IMR-90 (cell line): ENCODE measurements around the gene EIF3I. TPM values are rescaled to one million over a fixed set of nuclear protein-coding genes. Genes with fewer than 3 reads are reported as not detected.
A peak's percentile ranks its signal among the peaks of the same experiment; 100 is the strongest.

ENCODE experiments used
- ATAC-seq: fragments of 200-7000 bp; cut with Tn5 transposase; 2 replicates; pipeline ENCODE4 v1.9.1; 2020; ENCODE audit warnings: low read depth, mild to moderate bottlenecking, moderate library complexity
- BruUV-seq: library from RNA; stranded (reverse); fragments of 400-500 nt; replicated peaks from 2 replicates; lab custom pipeline; 2021; lab: Mats Ljungman, UMichigan
- CTCF ChIA-PET: fragments of 300-600 bp; formaldehyde crosslinking; extraction: SDS; loops from one replicate; lab custom pipeline; 2021; ENCODE audit warnings: antibody characterized with exemption; lab: Yijun Ruan, JAX
- POLR2A ChIA-PET: fragments of 300-600 bp; sonication (Branson Sonifier 250); formaldehyde crosslinking; loops from one replicate; lab custom pipeline; 2022; ENCODE audit warnings: antibody characterized with exemption; ENCODE audit not compliant: unreplicated experiment; lab: Charles Lee
- DNase-seq: peaks from one replicate; pipeline ENCODE4 v3.0.0; 2013
- H2AFZ ChIP-seq: replicated peaks from 2 replicates; pipeline ENCODE3; 2013; ENCODE audit warnings: low read length, mild to moderate bottlenecking; ENCODE audit not compliant: poor library complexity
- H2AK5ac ChIP-seq: 2 replicates; pipeline ENCODE4 v1.6.1; 2013; ENCODE audit warnings: low read depth, low read length, inconsistent platforms
- H2AK9ac ChIP-seq: replicated peaks from 2 replicates; pipeline ENCODE3; 2013; ENCODE audit warnings: mild to moderate bottlenecking, low read depth, low read length, moderate library complexity; ENCODE audit not compliant: poor library complexity
- H2BK120ac ChIP-seq: 2 replicates; pipeline ENCODE4 v1.6.1; 2013; ENCODE audit warnings: low read depth, low read length, inconsistent platforms
- H2BK15ac ChIP-seq: 3 replicates; pipeline ENCODE4 v1.6.1; 2013; ENCODE audit warnings: low read depth, low read length, inconsistent platforms
- H2BK20ac ChIP-seq: 2 replicates; pipeline ENCODE4 v1.6.1; 2013; ENCODE audit warnings: low read depth, mild to moderate bottlenecking, inconsistent platforms, low read length, moderate library complexity
- H2BK5ac ChIP-seq: 2 replicates; pipeline ENCODE4 v1.6.1; 2013; ENCODE audit warnings: mild to moderate bottlenecking, low read depth, low read length, inconsistent platforms; ENCODE audit not compliant: poor library complexity, severe bottlenecking
- H3K14ac ChIP-seq: replicated peaks from 2 replicates; pipeline ENCODE4 v1.6.1; 2013; ENCODE audit warnings: low read depth, low read length, inconsistent platforms
- H3K18ac ChIP-seq: 2 replicates; pipeline ENCODE4 v1.6.1; 2013; ENCODE audit warnings: low read depth, low read length, control low read depth
- H3K23ac ChIP-seq: 2 replicates; pipeline ENCODE4 v1.6.1; 2013; ENCODE audit warnings: low read depth, low read length, inconsistent platforms
- H3K27ac ChIP-seq: 2 replicates; pipeline ENCODE4 v1.5.1; 2013; ENCODE audit warnings: mild to moderate bottlenecking, control low read depth, low read length; ENCODE audit not compliant: insufficient read depth
- H3K27me3 ChIP-seq: 2 replicates; pipeline ENCODE4 v1.6.1; 2013; ENCODE audit warnings: low read length; ENCODE audit not compliant: control insufficient read depth, insufficient read depth
- H3K36me3 ChIP-seq: 2 replicates; pipeline ENCODE4 v1.6.1; 2013; ENCODE audit warnings: low read length, mixed read lengths; ENCODE audit not compliant: control insufficient read depth, insufficient read depth
- H3K4ac ChIP-seq: 2 replicates; pipeline ENCODE4 v1.6.1; 2013; ENCODE audit warnings: low read depth, low read length, inconsistent platforms
- H3K4me1 ChIP-seq: 2 replicates; pipeline ENCODE4 v1.6.1; 2013; ENCODE audit warnings: low read length, mixed read lengths; ENCODE audit not compliant: control insufficient read depth, insufficient read depth
- H3K4me2 ChIP-seq: 2 replicates; pipeline ENCODE4 v1.6.1; 2013; ENCODE audit warnings: low read depth, mild to moderate bottlenecking, control low read depth, low read length, moderate library complexity
- H3K4me3 ChIP-seq: 2 replicates; pipeline ENCODE4 v1.5.1; 2013; ENCODE audit warnings: low read depth, mild to moderate bottlenecking, control low read depth, low read length, moderate library complexity; ENCODE audit not compliant: insufficient read depth
- H3K56ac ChIP-seq: 2 replicates; pipeline ENCODE4 v1.6.1; 2013; ENCODE audit warnings: low read length, inconsistent platforms; ENCODE audit not compliant: insufficient read depth; ENCODE audit errors: extremely low read depth
- H3K79me1 ChIP-seq, 2 experiments: 2 replicates each; pipeline ENCODE4 v1.6.1; 2013; ENCODE audit warnings: low read length in 2 of 2, inconsistent platforms in 1 of 2, low read depth in 1 of 2
- H3K9ac ChIP-seq: 2 replicates; pipeline ENCODE4 v1.6.1; 2013; ENCODE audit warnings: low read depth, low read length, control low read depth
- H3K9me1 ChIP-seq: 2 replicates; pipeline ENCODE4 v1.6.1; 2013; ENCODE audit warnings: low read length, inconsistent platforms; ENCODE audit not compliant: insufficient read depth
- H3K9me3 ChIP-seq: 2 replicates; pipeline ENCODE4 v1.6.1; 2013; ENCODE audit warnings: low read length; ENCODE audit not compliant: control insufficient read depth, insufficient read depth
- H4K20me1 ChIP-seq: 2 replicates; pipeline ENCODE4 v1.6.1; 2013; ENCODE audit warnings: low read length, inconsistent platforms; ENCODE audit not compliant: insufficient read depth
- H4K5ac ChIP-seq: 2 replicates; pipeline ENCODE4 v1.6.1; 2013; ENCODE audit warnings: mild to moderate bottlenecking, low read depth, low read length, control low read depth
- H4K8ac ChIP-seq, 2 experiments: 2 replicates each; pipeline ENCODE4 v1.6.1; 2013; ENCODE audit warnings: low read depth in 2 of 2, low read length in 2 of 2, control low read depth in 1 of 2, inconsistent platforms in 1 of 2
- H4K91ac ChIP-seq: 2 replicates; pipeline ENCODE4 v1.6.1; 2013; ENCODE audit warnings: low read depth, low read length, inconsistent platforms; ENCODE audit not compliant: insufficient read depth
- CEBPB ChIP-seq: IDR thresholded peaks from 2 replicates; pipeline ENCODE4 v1.6.1; 2012; ENCODE audit warnings: low read depth, low read length, improper control_type of control experiment
- CHD1 ChIP-seq: IDR thresholded peaks from 2 replicates; pipeline ENCODE4 v1.6.1; 2012; ENCODE audit warnings: low read depth, low read length, improper control_type of control experiment
- ELK1 ChIP-seq: fragments of 150-350 bp; IDR thresholded peaks from 2 replicates; pipeline ENCODE4 v1.6.1; 2016; ENCODE audit warnings: low read depth, mild to moderate bottlenecking, low read length, moderate library complexity, borderline replicate concordance
- FOS ChIP-seq: fragments of 150-350 bp; IDR thresholded peaks from 2 replicates; pipeline ENCODE4 v1.6.1; 2016; ENCODE audit warnings: low read depth, low read length
- MAFK ChIP-seq: IDR thresholded peaks from 2 replicates; pipeline ENCODE4 v1.6.1; 2012; ENCODE audit warnings: low read depth, low read length, improper control_type of control experiment
- MAZ ChIP-seq: IDR thresholded peaks from 2 replicates; pipeline ENCODE4 v1.6.1; 2012; ENCODE audit warnings: low read depth, mild to moderate bottlenecking, low read length, improper control_type of control experiment, moderate library complexity, borderline replicate concordance
- MXI1 ChIP-seq: IDR thresholded peaks from 2 replicates; pipeline ENCODE4 v1.6.1; 2012; ENCODE audit warnings: low read depth, mild to moderate bottlenecking, low read length, moderate library complexity, borderline replicate concordance
- NFE2L2 ChIP-seq: fragments of 150-350 bp; IDR thresholded peaks from 2 replicates; pipeline ENCODE4 v1.6.1; 2016; ENCODE audit warnings: low read depth, mild to moderate bottlenecking, low read length
- POLR2A ChIP-seq: IDR thresholded peaks from 2 replicates; pipeline ENCODE4 v1.6.1; 2012; ENCODE audit warnings: mild to moderate bottlenecking, low read depth, low read length
- RCOR1 ChIP-seq: IDR thresholded peaks from 2 replicates; pipeline ENCODE4 v1.6.1; 2012; ENCODE audit warnings: mild to moderate bottlenecking, low read length, improper control_type of control experiment; ENCODE audit not compliant: insufficient replicate concordance
- SMC3 ChIP-seq: fragments of 150-350 bp; IDR thresholded peaks from 2 replicates; pipeline ENCODE4 v1.6.1; 2016; ENCODE audit warnings: low read depth, mild to moderate bottlenecking, antibody characterized with exemption, low read length, moderate library complexity
- USF2 ChIP-seq: fragments of 150-350 bp; IDR thresholded peaks from 2 replicates; pipeline ENCODE4 v1.6.1; 2017; ENCODE audit warnings: mild to moderate bottlenecking, antibody characterized with exemption, low read length, low read depth
- WGBS, 2 experiments: methylation state at CpG; one replicate each; pipeline versions ENCODE4 v1.1.5 to v1.1.7; 2013; ENCODE audit warnings: missing lambda C conversion rate in 2 of 2; ENCODE audit not compliant: insufficient read length in 1 of 2; ENCODE audit errors: extremely low coverage in 2 of 2; 5-methylcytosine and 5-hydroxymethylcytosine counted together
- dilution Hi-C: fragments of 300-500 bp; cut with HindIII; formaldehyde crosslinking; loops from one replicate; pipeline ENCODE4 v1.14.3; 2018; ENCODE audit warnings: low sequenced_read_pairs; ENCODE audit not compliant: unreplicated experiment
- in situ Hi-C: fragments of 300-500 bp; cut with MboI; formaldehyde crosslinking; loops from 3 replicates; pipeline ENCODE4 v1.14.3; 2019; ENCODE audit warnings: low sequenced_read_pairs, inconsistent platforms, mixed read lengths
- intact Hi-C: fragments of 100-400 bp; cut with micrococcal nuclease; formaldehyde crosslinking; loops from 2 replicates; pipeline ENCODE4 v1.10.0; 2022
- polyA plus RNA-seq, 3 experiments: library from polyadenylated mRNA; depleted of rRNA; stranded (reverse); fragments of >200 nt; gene quantifications; 2 replicates each; pipeline ENCODE4 v1.2.3, GENCODE V29; 2012; ENCODE audit warnings: low replicate concordance in 1 of 3
- total RNA-seq: library from RNA; depleted of rRNA; stranded (reverse); fragments of >200 nt; gene quantifications from 2 replicates; pipeline ENCODE4 v1.2.3, GENCODE V29; 2012

The EIF3I gene
- total and polyA plus RNA-seq, 2 of the 4 experiments (the other 2 are of a cell fraction) = 469 to 716 TPM

GRCh38 chr1:32219022-32219421 lies 3.2 kb upstream of the EIF3I start:
- no peaks in the 10 kb centered on the region for H3K27me3 ChIP-seq
- WGBS, 2 experiments = no CpG with 5 or more reads among the region's 7 CpGs

More at GRCh38 chr1:32219022-32219421, 3.2 kb upstream of the EIF3I start:
- no peak for ATAC-seq
- Histone ChIP-seq H3K36me3 (peaks cover 38% of the 10 kb centered on the region), H2BK5ac (no peak overlapping the region), H4K20me1 (no peaks in the 10 kb centered on the region), H3K14ac (no peak overlapping the region), H2AK9ac (no peak overlapping the region), H3K4me3 (no peak overlapping the region), H3K9me1 (peaks cover 13% of the 10 kb centered on the region), H2BK20ac (no peak overlapping the region), H3K23ac (no peak overlapping the region), H3K27ac (no peak overlapping the region), H2BK15ac (no peak overlapping the region), H3K4me2 (no peak overlapping the region), H2AK5ac (no peak overlapping the region), H4K5ac (no peak overlapping the region), H4K8ac (no peak overlapping the region), H3K56ac (no peak overlapping the region), H2BK120ac (no peak overlapping the region), H3K4ac (no peak overlapping the region), H3K9me3 (no peaks in the 10 kb centered on the region), H3K9ac (no peak overlapping the region), H2AFZ (no peak overlapping the region), H3K4me1 (peaks cover 12% of the 10 kb centered on the region), H4K91ac (no peak overlapping the region), H3K79me1 (peaks cover 25 to 65% of the 10 kb centered on the region in 2 experiments), H3K18ac (no peak overlapping the region)
- intact Hi-C loops (no loop called here), dilution Hi-C loops (no loop called here), in situ Hi-C loops (loop anchor here (10.0 kb wide), 1 partner anchor 106 kb away; no protein-coding TSS in a partner anchor)
- no TSS peak for BruUV-seq
- TF ChIP-seq MAFK = no peak
- TF ChIP-seq ELK1 = no peak
- no peak for TF ChIP-seq USF2
- no peak for TF ChIP-seq CEBPB
- TF ChIP-seq CHD1 = no peak
- TF ChIP-seq SMC3 = no peak
- TF ChIP-seq RCOR1 = no peak
- no peak for TF ChIP-seq POLR2A
- no peak for TF ChIP-seq MAZ
- TF ChIP-seq FOS = no peak
- no peak for TF ChIP-seq NFE2L2
- no peak for TF ChIP-seq MXI1
- ChIA-PET CTCF (interaction anchor here (0.6 to 0.7 kb wide), 2 partner anchors 29 to 41 kb away, joined by 4 to 5 read pairs; no protein-coding TSS in a partner anchor), POLR2A (interaction anchor here (0.6 kb wide), 1 partner anchor 105 kb away, joined by 7 read pairs; no protein-coding TSS in a partner anchor)
- peak; percentile 48 for DNase-seq
